Suppressor macrophage (primary cell): ENCODE results near the gene KCNH4.

Source experiments
- DNase-seq, 4 experiments: peaks; one replicate each; pipeline ENCODE4 v3.0.0-alpha.2; 2020 to 2022

Gene KCNH4

DNA sequence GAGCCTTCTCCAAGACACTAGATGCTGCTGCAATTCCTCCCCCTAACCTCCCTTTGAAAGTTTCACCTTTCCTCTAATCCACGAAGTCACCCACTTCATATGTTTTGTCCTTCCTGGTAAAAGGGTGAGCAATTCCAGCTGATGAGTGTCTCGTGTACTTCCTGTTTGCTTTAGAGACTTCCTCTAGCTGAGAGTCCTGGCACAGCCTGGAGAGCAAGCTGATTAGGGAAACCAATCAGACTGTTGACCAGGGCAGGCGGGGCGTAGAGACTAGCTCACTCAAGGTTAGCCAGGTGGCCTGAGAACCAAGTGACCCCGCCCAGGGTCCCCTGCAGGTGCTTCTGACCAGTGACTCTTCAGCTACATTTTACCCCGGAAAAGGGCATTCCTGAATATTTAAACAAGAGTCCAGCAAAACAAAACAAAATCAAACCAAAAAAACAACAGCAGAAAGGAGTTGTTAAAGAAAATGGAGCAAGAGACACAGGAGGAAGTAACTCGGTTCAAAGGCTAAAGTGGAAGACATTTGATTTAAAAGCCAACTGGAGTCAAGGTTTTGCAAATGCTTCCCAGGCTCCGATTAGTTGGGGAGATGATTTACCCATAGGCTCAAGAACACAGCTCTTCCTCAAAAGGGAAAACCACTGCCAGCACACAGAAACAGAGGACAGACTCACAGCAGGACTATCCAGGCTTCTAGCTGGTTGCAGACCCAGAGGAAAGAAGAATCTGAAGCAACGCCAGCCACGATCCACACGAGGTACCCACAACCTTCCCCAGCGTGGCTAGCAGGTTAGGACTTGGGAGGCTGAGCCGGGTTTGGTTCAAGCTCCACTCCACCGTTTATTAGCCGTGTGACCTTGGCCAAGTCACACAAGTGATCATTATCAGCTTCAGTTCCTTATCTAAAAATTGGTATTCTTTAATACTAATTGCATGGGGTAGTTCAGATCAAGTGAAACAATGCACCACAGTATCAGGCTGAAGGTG lies 45.0 kb downstream of the KCNH4 start:
- peak; percentile 83 to 93 (median 88) for DNase-seq

DNA sequence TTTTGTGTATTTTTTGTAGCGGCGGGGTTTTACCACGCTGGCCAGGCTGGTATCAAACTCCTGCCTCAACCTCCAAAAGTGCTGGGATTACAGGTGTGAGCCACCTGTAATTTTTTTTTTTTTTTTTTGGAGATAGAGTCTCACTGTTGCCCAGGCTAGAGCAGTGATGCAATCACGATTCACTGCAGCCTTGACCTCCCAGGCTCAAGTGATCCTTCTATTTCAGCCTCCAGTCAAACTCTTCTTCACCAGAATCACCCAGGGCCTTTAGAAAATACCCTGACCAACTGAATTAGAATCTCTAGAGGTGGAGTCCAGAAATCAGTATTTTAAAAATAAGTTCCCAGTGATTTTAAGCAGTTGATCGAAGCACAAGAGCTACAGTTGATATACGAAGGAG lies 45.8 kb downstream of the KCNH4 start:
- DNase-seq, result no peak

DNA sequence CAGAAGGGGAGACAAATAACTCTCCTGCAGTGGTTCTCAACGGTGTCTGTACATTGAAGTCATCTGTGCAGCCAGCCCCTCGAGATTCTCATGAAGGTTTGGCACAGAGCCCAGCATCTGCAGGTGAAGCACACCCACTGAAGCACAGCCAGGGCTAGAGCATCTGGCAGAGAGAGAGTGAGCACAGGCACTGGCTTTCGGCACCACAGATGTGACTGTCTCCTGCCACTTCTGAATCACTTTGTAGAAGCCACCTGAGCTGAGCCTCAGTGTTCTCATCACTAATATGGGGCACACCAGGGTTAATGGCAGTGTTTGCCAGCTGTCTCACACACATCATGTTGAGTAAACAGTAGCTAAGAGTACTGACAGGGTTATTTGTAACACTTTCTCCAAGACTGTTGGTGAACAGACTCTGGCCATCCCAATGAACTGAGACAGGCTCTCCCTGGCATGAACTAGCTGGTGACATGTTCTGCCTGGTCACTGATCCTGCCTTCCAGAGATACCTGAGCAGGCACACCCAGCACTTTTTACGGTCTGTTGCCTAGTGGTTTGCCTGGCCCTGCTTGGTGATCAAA lies 47.4 kb downstream of the KCNH4 start:
- no peak for DNase-seq

DNA sequence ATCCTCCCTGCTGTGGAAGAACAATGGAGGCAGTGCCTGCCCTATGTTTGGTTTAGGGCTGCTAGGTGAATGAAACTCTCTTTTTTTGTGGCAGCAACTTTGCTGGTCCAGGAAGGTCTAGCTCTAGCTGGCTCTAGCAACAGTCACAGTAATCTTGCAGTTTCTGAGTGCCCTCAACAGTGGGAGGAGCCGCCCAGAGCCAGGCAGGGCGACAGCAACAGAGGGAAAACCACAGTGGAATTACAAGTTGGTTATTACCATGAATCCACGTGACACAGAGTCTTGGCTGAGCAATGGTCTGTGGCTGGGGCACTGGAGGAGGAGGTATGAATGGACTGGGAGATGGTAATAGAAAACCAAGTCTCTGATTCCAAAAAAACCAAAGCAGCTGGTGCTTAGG lies 48.0 kb downstream of the KCNH4 start:
- peak; percentile 74 to 87 (median 84) for DNase-seq

DNA sequence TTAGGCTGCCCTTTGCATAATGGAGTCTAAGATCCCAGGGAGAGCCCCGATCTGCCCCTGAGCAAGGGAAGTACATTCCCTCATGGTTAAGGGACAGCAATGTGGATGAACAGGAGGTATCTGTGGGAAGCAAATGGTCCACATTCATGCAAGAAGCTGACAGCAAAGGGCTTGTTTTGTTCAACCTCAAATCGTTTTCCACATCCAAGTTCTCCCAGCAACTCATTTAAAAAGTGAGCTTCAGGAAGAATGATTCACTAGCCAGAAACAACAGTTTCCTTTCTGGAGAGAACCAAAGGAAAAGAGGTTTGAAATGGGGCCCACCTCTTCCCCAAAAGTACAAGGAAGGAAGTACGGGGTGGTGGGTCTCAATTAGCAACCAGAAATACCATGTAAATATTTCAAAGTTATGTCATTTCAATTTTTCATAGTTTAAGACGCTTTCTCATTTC lies 48.9 kb downstream of the KCNH4 start:
- DNase-seq, result peak in 3 of 4 experiments; percentile 37 to 61 (median 50)

DNA sequence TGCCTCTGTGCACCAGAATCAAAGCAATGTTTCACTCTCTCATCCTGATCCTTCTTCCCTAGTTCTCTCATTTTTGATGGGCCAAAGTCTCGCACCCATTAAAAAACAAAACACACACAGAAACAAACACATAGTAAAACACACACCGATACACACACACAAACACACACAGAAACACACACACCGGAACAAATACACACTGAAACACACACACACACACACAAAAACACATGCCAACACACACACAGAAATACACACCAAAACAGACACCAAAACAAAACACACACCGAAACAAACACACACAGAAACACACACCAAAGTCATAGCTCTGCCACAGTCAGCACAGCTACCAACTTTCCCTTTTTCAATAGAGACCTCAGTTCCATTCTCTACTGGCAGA lies 49.7 kb downstream of the KCNH4 start:
- DNase-seq, result no peak

DNA sequence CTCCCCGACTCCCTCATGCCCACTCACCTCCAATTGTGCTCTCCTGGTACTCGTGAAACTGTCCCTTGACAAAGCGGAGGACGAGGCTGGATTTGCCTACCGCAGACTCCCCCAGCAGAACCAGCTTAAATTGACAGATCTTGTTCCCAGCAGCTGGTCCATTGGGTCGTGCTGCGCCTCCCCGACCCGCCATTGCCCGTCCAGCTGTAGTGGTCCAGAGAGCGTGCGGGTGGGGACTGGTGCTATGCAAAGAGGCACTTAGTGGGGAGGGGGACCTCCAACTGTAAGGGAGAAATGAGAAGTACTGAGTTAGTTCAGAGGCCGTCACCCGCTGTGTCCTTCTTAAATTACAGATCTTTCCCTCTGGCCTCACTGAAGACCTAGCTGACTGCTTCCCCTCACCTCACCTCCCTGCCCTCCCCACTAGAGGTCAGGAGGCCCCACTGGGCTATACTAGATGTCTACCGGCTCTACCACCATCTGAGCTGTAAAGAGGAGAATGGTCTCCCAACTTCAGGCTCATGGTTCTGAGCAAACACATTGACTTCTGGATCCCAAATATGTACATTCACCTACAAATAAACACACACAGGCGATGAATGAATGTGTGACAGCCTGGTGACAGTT lies 50.5 kb downstream of the KCNH4 start:
- peak in 2 of 4 experiments; percentile 20 to 37 for DNase-seq

DNA sequence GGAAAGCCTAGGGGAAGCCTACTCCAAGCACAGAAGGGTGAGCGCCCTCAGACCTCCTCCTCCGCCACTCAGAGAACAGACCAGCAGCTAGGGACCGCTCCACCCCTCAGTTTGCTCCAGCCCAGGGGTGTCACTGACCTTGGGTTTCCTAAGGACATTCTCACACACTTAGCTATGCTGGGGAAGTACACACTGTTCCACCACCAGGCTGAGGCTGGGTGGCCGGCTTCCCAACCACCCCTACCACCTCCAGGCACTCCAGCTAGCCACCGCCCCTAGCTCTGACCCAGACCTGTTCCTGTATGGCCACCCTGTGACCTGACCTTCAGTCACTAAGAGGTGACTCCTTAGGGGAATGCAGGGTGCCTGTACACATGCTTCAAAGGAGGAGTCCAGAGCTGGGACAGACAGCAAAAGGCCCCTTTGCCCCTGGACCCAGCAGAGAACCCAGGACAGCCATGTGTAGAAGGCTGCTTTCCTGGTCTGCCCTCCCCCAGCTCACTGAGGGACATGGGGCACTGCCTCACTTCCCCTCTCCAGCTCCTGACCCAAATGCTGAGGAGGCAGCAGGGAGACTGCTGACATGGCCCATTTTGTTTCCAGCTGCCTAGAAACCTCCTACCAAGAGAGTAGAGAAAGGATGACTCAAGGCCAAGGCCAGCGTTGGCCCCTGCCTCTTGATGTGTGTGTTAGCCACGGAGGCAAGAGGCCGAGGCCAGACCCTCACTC lies 51.7 kb downstream of the KCNH4 start:
- peak; percentile 86 to 94 (median 92) for DNase-seq

DNA sequence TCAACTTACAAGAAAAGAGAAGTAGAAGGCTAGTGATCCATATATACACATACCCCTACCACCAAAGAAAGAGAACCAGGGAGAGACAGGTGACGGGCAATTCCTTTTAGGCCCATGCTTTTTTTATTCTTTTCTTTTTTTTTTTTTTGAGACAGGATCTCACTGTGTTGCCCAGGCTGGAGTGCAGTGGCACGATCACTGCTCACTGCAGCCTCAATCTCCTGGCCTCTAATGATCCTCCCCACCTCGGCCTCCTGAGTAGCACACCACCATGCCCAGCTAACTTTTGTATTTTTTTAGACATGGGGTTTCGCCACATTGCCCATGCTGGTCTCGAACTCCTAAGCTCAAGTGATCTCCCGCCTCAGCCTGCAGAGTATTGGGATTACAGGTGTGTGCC lies 53.5 kb downstream of the KCNH4 start:
- DNase-seq, result no peak

DNA sequence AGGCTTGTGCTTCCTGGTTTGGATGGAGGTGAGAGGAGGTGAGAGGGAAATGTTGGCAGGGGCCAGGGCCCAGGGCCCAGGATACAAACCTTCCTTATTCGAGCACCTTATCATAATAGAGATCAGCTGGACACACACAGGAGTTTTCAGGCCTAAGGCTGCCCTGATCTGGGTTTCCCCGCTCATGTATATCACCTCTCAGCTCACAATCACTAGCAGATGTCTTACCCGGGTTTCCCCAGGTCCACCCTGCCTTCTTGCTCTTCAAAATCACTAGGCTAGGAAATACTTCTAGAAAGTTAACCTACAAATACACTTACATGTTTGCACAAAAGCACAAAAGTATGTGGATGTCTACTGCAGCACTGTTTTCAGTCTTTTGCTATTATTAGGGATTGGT lies 54.1 kb downstream of the KCNH4 start:
- DNase-seq, result no peak

DNA sequence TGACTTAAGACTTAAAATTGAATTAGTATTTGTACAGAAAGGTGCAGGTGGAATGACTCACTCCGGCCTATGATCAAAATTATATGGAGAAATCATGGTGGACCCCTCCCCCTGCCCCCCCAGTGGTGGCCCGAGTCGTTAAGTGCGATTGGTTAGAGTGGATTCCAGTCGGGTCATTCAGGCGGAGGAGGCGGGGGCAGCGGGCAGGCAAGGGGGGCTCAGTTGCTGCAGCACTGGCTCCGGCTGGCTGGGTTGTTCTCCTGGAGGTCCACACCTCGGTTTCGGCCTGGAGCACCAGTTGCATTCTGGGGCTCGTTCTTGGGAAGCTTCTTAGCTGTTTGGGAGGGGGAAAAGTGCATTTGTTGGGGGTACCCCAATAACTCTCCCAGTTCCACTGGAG lies 55.4 kb downstream of the KCNH4 start:
- DNase-seq, result no peak

DNA sequence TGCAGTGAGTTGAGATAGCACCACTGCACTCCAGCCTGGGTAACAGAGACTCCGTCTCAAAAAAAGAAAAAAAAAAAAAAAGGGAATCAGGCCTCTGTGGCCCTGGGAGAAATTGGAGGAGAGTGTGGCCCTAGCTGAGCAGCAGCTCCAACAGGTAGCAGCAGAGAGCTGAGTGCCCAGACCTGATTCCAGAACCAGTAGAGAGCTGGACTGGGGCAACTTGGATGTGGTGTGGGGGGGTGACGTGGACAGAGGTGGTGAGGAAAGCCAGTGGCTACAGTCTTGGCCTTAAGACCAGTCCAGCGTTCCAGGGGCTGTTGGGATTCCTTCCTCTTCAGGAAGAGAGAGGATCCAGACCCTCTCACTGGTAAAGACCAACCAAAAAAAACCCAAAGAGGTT lies 56.7 kb downstream of the KCNH4 start:
- no peak for DNase-seq

DNA sequence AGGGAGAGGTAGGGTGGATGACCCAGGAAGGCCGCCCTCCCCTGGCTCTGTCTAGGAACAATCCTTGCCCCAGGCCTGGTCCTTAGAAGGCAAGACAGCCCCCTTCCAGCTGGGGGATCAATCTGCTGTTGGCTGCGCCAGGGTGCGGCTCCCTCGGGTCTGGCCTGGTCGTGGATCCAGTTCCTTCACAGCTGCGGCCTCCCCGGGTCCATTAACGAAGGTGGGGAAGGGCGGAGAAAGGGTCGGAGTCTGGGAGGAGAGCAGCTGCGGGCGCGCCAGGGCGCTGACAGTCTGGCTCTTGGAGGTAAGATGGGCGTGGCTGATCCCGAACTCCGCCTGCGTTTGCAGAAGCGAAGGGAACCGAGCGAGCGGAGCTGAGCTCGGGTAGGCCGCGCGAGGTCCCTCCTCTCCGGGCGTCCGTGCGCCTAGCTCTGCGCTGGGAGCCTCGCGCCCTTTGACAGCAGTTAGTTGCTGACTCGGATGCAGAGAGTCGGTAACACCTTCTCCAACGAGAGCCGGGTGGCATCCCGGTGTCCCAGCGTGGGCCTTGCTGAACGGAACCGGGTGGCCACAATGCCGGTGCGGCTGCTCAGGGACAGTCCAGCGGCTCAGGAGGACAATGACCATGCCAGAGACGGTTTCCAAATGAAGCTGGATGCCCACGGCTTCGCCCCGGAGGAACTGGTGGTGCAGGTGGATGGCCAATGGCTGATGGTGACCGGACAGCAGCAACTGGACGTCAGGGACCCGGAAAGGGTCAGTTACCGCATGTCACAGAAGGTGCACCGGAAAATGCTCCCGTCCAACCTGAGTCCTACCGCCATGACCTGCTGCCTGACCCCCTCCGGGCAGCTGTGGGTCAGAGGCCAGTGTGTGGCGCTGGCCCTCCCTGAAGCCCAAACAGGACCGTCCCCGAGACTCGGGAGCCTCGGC lies 58.3 kb downstream of the KCNH4 start, which contains the start of gene HSPB9:
HSPB9 (plus strand) TSS at position 434 of the 933 bp plus-strand sequence; CDS start at position 481, 47 bp downstream.
- no peak for DNase-seq

DNA sequence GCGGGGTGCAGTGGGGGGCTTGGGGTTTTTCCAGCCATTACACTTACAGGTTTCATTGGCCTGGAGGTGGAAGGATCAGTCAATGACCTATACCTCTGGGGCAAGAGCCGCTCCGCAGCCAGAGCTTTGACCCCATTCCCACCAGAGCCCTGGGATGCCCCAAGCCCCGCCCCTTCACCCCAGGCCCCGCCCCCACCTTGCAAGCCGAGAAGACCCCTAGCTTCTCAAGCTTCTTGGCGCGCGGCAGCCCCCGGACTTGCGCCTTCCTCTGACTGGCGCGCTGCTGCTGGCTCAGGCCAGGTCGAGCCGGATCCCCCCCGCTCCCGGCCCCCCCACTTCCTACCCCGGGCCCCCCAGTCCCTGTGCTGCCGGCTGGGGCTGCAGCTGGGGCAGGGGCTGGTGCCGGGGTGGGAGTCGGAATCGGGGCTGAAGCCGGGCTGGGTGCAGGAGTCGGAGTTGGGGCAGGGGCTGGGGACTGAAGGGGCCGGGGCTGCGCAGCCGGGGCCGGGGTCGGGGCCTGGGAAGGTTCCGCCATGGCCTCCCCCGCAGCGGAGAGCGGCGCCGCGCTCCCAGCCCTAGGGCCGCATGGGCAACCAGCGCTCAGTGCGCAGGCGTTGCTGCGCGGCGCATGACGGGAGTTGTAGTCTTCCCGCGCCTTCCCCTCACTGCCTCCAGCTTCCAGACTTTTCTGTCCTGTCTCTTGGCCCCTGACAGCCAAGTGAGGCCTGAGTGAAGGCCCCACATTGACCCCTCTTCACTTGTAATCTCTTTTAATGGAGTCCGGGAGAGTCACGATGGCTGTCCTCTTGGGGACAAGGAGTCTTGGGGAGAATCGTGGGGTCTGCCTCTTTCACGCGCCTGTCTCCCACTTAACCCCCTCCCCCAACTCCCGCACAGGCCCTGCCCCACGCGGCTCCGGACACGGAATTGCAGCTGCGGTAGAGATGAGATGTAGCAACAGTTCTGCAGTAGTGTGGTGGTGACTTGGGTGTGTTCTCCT lies 59.9 kb downstream of the KCNH4 start, which contains the start of gene KAT2A:
KAT2A (minus strand) TSS at position 598 of the 1,000 bp plus-strand sequence; CDS start at position 535, 63 bp downstream.
- DNase-seq, result peak; percentile 88 to 94 (median 90)

DNA sequence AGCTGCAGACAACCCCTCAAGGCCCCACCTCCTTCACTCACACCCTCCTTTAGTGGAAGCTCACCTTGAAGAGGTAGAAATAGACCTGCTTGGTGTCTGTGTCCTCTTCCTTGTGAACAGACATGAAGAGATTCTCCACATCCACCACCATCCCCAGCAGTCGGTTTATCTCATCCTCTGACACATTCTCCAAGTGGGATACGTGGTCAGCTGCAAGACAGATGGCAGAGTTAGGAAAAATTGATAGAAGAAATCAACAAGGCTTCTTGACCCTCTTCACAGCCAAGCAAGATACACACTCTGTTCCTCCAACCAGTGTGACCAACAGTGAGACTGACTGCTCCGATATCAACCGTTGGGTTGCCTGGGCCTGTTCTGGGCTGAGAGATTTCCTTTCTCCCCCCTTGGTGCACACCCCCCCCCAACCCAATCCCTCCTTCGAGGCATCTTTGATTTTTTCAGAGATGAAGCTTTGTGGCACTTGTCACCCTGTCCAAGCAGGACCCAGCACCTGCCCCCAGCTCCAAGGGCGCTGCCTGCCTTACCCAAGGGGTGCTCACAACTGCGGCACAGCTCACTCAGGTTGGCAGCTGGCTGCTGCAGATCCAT lies 60.7 kb downstream of the KCNH4 start:
- no peak for DNase-seq

DNA sequence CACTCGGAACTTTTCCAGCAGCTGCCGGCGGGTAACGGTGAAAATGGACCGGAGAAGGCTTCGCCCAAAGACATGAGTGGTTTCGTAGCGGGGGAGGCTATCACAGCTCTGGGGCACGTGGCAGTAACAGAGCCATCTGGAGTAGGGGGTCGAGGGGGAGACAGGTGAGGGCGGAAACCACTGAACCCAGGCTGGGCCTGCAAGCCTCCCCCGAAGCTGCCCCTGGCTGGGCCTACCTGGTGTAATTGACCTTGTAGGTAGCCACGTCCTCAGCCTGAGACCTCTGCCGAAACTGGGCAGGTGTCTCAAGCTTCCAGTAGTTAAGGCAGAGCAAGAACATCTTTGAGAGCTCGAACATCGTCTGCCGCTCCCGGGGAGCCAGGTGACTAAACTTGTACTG lies 61.6 kb downstream of the KCNH4 start:
- no peak for DNase-seq

DNA sequence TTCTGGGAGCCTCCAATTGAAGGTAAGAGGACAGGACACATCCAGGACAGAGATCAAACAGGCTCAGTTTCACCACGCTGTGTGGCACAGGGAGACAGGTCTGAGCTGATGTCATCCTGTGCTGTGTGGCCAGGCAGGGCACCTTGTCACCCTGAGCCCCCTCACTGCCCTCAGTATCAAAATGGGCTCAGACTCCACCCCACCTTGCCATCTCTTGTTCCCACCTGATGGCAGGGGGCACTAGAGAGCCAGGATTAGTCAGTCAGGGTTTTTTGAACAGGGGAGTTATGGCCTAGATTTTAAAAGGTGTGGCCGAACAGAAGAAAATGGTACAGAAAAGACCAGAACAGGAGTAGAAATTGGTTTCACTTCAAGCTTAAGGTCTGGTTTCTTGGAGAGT lies 62.4 kb downstream of the KCNH4 start:
- peak; percentile 18 to 58 (median 40) for DNase-seq

DNA sequence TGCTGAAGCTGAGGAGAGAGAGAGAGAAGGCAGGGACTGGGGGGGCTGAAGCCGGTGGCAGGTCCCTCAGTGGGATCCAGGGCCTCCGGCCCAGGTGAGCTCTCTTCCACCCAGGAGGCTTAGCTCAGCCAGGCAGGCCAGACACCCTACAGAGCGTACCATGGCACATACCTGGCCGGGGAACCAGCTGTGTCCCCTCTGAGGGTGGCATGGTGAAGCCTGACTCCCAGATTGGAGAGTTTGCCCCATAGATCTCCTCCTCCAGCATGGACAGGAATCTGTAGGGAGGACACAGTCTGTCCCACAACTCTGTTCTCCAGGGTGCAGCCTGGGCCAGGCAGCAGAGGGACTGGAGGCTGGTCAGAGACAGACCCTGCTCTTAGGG lies 62.8 kb downstream of the KCNH4 start:
- no peak for DNase-seq

DNA sequence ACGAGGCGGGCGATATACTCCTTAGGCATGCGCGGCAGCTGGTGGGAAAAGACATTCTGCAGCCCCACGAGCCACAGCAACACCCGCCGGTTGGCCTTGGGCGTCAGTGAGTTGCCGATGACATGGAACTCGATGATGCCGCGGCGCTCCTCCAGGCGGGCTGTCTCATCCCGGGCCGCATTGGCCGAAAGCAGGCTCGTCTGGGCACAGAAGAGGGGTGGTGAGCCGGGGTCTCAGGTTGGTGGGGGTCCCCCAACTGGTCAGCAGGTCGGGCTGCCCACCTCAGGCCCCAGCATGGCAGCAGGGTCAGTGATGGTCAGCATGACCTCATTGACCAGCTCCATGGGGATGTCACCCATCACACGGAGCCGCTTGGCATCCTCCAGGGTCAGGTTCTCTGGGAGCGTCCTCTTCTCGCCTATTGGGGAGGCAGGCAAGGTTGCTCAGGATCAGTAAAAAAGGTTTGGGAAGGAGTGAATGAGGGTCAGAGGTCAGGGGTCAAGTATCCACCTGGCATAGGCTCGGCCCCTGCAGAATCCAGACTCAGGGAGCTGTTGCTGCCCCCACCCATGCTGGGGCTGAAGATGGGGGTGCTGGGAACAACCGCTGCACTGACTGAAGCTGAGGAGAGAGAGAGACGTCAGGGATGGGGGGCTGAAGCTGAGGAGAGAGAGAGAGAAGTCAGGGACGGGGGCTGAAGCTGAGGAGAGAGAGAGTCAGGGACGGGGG lies 63.4 kb downstream of the KCNH4 start:
- DNase-seq, result no peak
